NCI-H1092 treated with DMSO at 0.1 percent for 48 hours (cell line): Measurements from ENCODE around the gene TBC1D5.
A peak's percentile ranks its signal among the peaks of the same experiment; 100 is the strongest.
"Not testable (repeated sequence)": the region's sequence is repeated elsewhere in the genome, so short reads cannot be mapped to it uniquely, and the experiment has no call there.

Experiments
- DNase-seq: peaks from one replicate; lab custom pipeline; 2025; lab: John Stamatoyannopoulos, UW

The TBC1D5 gene

DNA sequence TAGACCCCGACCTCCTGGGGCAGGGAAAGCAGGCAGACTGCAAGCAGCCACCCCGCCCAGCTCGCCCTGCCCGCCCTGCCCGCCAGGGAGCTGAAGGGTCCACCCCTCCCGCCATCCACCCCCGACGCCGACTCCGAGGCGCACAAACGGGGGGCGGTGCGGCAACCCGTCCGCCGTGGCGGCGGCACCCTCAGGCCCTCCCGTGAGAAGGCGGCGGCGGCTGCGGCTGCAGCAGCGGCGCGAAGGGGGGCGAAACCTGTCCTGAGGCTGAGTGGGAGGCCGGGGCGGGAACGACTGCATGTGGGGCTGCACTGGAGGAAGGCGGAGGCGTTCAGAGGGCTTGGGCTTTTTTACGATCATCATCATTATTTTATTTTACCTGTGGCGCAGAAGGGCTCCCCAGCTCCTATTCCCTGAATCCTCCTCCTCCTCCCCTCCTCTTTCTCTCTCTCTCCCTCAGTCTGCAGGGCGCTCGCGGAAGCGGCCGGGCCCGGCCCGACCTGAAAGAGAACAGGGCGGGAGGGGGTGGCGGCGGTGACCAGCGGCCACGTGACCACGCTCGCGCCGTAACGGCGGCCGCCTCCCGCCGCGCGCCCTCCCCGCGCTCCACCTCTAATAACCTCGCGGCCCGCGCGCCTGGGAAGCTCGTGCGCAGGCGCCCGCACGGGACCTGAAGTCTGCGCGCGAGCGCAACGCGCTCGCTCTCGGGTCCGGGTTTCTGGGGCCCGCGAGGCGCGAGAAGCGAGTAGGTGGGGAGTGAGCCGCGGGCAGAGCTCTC is at the start of gene TBC1D5:
TSS of gene TBC1D5 (minus strand) at position 530 of the 778 bp plus-strand sequence. CDS start 234,061 bp downstream, outside the sequence.
- peak; percentile 94 for DNase-seq

DNA sequence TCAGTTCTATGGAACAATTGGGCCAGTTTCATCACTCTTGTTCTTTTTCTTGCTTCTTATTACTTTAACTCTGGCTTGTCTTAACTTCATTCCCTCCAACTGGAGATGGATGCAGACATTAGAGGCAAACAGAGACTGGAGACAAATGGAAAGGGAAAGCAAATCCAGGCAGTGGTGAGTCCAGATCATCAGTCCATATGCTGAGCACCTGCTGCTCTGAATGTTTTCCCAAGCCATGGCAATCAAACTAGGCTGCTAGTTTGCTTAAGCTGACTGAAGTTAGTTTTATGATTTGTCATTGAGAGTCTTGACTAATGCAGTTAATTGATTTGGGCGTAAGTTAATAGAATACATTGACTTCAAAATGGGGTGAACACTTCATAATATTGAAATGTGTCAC is 41.0 kb upstream of the TBC1D5 start:
- no peak for DNase-seq

DNA sequence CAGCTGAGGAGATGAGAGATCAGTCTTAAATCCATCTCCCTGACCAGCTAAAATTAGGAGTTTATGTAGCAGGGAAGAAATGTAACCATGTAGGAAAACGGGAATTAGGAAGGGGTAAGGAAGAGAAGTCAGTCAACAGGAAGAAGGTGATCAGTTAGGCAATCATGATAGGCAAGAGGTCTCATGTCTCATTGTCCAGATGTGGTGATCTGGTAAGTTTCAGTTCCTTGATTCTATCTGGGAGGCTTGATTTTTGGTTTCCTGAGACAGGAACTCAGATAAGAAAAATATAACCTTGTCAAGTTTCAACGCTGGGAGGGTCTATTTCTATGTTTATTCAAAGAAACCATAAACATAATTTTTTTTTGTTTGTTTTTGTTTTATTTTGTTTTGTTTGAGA is 40.3 kb upstream of the TBC1D5 start:
- DNase-seq, result no peak

GRCh38 chr3:17780369-17780768 is 37.9 kb upstream of the TBC1D5 start:
- DNase-seq, result not testable (repeated sequence)

DNA sequence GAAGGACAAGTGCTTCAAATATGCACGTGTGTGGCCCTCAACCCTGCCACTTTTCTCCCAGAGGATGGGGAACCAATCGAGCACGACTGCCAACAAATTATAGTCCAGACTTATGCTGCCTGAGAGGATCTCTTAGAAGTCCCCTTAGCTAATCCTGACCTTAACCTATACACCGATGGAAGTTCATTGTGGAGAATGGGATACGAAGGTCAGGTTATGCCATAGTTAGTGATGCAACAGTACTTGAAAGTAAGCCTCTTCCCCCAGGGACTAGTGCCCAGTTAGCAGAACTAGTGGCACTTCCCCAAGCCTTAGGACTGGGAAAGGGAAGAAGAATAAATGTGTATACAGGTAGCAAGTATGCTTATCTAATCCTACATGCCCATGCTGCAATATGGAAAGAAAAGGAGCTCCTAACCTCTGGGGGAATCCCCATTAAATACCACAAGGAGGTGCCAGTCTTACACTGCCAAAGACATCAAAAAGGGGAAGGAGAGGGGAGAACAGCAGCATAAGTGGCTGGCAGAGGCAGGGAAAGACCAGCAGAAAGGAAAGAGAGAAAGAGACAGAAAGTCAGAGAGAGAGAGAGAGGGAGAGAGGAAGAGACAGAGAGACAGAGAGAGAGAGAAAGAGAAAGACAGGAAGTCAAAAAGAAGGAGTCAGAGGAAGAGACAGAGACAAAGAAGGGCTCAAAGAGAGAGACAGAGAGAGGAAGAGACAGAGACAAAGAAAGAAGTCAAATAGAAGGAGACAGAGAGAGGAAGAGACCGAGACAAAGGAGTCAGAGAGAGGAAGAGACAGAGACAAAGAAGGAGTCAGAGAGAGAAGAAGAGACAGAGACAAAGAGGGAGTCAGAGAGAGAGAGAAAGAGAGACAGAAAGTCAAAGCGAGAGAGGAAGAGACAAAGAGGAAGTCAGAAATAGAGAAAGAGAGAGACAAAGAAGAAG is 37.1 kb upstream of the TBC1D5 start:
- DNase-seq, result not testable (repeated sequence)

- not testable (repeated sequence) for DNase-seq
Measured at GRCh38 chr3:17777326-17777725, 34.9 kb upstream of the TBC1D5 start.

DNA sequence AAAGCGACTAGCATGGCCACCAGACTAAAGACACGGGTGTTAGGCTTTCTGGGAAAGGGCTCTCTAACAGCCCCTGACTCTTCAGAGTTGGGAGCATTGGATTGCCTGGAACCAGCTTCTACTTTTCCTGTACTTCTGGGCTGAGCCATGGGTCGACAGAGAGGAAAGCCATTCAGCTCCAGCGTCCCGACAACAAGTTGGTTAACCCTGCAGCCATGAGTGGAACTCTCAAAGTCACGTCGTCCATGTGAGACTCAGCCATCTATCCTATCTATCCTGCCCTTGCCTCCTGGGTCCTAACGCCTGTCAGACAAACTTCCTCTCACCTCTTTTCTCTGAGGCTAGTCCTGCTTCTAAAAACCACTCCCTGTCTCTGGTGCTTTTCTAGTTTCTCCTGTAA is 32.6 kb upstream of the TBC1D5 start:
- no peak for DNase-seq

GRCh38 chr3:17774180-17774910 is 31.9 kb upstream of the TBC1D5 start:
- DNase-seq, result not testable (repeated sequence)

- DNase-seq, result no peak
Measured at GRCh38 chr3:17772556-17772955, 30.1 kb upstream of the TBC1D5 start.

GRCh38 chr3:17771177-17772017 is 29.0 kb upstream of the TBC1D5 start:
- no peak for DNase-seq

- no peak for DNase-seq
Measured at GRCh38 chr3:17770682-17771081, 28.3 kb upstream of the TBC1D5 start.

DNA sequence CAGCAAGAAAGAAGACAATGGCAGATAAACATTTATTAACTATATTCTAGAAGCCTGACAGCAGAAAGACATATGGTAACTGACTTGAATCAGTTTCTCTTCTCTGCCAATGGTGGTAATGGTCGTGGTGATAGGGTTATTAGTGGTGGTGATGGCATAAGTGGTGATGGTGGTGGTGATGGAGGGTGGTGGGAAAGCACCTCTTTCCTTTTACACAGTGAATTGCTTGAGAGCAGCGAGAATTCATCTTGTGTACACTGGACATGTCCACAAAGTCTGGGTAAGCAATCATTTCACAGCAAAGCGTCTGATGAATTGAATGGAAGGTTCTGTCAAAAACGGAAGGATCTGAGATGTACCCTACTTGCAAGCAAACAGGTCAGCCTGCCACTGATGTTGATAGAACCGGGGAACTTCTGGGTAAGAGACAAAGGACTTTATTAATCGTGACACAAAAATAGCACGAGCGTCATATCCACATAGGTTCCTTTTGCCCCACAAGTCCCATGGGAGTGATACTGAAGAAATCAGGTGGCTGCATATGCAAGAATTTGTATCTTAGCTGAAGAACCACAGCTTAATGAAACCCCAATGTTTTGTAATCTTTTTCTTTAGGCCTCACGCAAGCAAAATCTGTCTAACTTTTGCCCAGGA is 23.5 kb upstream of the TBC1D5 start:
- no peak for DNase-seq

GRCh38 chr3:17761563-17761962 is 19.1 kb upstream of the TBC1D5 start:
- no peak for DNase-seq

DNA sequence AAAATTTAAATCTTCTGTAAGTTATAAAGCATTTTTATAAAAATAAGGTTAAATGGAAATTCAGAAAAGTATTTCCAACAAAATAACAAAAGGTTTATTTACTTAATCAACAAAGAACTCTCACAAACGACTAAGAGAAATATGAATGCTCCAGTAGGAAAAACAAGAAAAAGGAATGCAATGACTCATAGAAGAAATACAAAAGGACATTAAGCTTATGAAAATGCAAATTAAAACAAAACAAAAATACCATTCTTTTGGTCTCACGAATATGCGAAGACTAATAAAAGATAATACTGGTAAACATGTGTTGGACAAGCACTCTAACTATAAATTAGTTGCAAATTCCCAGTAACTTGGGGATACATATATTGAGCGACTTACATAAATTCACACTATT is 17.5 kb upstream of the TBC1D5 start:
- DNase-seq, result no peak

DNA sequence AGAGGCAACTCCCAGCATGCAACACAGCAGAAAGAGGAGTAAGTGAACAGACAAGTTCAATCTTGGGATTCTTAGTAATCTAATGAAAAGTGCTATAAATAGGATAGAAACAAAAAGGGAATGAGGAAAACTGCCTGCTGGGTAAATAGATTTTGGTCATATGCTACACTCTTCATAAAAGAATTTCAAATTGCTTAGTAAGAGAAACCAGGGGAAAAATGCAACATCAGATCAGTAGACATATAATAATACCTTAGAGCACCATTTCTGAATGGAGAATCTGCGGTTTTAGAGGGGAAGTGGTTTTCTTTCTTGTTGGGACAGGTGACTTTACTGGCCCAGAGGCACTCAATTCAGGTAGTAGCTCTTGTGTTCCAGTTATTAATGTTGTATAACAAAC is 13.4 kb upstream of the TBC1D5 start:
- no peak for DNase-seq

DNA sequence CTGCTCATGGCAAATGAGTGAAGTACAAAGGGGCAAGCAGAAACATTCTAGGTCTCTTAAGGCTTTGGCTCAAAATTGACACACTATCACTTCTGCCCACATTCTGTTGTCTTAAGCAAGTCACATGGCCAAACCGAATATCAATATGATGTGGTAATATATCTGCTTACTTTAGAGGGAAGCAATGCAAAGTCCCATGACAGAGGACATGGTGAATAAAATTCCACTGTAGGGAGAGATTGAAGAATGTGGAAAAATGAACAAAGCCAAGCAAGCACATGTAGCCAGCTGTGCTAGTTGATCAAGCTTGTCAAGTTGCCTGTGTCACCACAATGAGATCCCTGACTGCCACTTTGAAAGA is 11.2 kb upstream of the TBC1D5 start:
- no peak for DNase-seq

DNA sequence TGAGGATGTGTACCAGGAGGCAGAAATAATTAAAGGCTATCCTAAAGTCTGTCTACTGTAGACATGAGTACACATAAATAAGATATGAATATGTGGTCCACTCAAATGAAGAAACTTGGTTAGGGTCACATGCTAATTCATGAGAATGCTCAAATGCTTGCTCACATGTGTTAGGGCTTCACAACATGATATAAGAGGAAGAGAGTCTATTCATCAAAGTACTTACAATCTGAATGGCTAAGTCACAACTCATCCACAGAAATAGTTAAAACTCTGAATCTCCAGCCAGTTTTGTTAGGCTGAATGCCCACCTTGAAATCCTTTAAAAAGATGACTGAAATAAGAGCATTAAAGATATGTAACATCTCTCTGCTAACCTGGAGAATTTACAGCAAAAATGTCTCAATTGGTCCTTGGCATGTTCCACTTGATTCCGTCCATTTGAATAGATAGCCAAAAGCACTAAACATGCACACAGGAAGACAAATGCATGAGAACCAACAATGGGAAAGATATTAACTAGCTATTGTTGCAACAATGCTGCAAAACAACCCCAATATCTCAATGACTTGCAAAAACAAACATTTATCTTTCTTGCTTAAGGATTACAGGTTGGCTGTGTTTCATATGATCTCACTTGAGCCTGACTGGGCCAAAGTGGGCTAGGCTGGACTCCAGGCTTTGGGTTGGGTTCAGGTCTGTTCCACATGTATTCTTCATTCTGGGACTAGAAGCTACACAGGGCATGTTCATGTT is 10.6 kb upstream of the TBC1D5 start:
- no peak for DNase-seq

DNA sequence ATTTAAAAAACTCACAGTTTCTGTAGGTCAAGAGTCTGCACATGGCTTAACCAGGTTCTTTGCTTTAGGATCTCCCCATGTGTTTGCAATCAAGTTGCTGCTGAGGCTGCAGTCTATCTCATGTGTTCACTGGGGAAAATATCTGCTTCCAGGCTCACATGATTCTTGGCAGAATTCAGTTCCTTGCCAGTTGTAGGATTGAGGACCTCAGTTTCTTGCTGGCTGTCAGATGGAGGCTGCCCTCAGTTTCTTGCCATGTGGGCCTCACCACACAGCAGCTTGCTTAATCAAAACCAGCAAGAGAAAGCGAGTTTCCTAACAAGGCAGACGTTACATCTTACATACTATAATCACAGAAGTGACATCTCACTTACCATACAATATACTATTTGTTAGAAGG is 10.0 kb upstream of the TBC1D5 start:
- no peak for DNase-seq

DNA sequence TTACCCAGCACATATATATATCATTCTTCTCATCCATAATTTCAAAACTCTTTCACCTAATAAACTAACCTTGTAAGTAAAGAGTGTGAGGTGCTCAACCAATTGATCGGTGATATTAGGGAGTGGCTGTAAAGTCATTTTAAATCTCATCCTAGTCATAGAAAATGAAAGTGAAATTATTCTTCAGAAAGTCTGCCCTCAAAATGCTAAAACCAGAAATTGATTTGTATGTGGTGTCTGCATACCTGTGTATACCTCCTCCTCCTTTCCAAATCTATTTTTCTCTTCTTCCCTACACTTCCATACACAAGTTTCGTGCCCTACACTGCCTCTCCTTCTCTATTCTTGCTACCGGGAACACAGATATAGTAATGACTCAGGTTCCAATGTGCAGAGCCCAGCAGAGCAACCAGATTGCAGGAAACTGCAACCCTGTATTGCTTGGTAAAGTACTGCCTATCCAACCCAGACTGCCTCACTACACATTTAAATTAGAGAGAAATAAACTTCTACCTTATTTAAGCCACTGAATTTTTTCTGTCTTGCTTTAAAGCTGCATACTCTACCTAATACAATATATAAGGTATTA is 7.4 kb upstream of the TBC1D5 start:
- DNase-seq, result no peak

GRCh38 chr3:17749281-17749680 is 6.8 kb upstream of the TBC1D5 start:
- no peak for DNase-seq
